Adrenal gland (tissue), 5 donors: ENCODE data around the gene LAMTOR2.

Source experiments
- CTCF ChIP-seq, 6 experiments: fragments of 450-650 bp in 4 of 6; fragments of 200-600 bp in 2 of 6; sonication (generic) in 1 of 6; IDR thresholded peaks; 1 replicate in 5 of 6; 2 replicates in 1 of 6; pipeline versions ENCODE4 v1.5.1 to v1.8.0; 2016 to 2021; ENCODE audit warnings: antibody characterized with exemption in 6 of 6, mild to moderate bottlenecking in 2 of 6, moderate library complexity in 1 of 6
- POLR2A ChIP-seq, 2 donors: fragments of 450-650 bp; IDR thresholded peaks; one replicate each; pipeline ENCODE4 v1.6.1; 2017; ENCODE audit warnings: antibody characterized with exemption in 2 of 2, mild to moderate bottlenecking in 2 of 2, moderate library complexity in 1 of 2
- donor health status: DM: no; HTN: no; CAD: no.

DNA sequence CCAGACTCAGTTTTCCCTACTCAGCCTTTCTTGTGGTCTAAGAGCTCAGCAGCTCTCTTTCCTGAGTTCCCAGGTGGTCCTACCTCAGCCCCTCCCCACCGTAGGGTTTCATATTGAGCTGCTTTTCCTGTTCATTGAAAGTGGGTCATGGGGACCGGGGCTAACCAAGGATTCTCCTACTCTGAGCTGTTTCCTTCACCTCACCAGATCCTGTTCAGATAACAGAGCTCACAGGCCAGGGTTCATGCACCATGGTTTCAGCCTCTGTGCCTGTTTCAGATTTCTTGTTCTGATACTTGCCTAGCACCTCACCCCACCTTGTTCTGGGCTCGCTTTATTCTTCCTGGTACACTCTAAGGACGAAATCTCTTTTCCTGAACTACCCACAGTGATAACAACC, 9.5 kb upstream of the LAMTOR2 start:
- TF ChIP-seq CTCF (IDR thresholded peaks at IDR 0.05) (no peak), POLR2A (IDR thresholded peaks at IDR 0.05) (no peak)
